ENCODE measurements around the gene OR10G2. TPM values are rescaled to one million over a fixed set of nuclear protein-coding genes. Genes with fewer than 3 reads are reported as not detected.
"Not testable (repeated sequence)": the region's sequence is repeated elsewhere in the genome, so short reads cannot be mapped to it uniquely, and the experiment has no call there.

The OR10G2 gene
- total RNA-seq, 1 donor from 2014 or later: not detected

- Histone ChIP-seq H3K27me3 (ENCODE audit: control insufficient read depth, insufficient read depth, low read length) (no peaks in the 10 kb centered on the region), H3K4me3 (ENCODE audit: low read depth, low read length) (no peak overlapping the region), H3K36me3 (ENCODE audit: control insufficient read depth, insufficient read depth, low read length) (no peaks in the 10 kb centered on the region)
- no peak for DNase-seq (ENCODE audit: low read depth)
- TF ChIP-seq, protein P1, sequence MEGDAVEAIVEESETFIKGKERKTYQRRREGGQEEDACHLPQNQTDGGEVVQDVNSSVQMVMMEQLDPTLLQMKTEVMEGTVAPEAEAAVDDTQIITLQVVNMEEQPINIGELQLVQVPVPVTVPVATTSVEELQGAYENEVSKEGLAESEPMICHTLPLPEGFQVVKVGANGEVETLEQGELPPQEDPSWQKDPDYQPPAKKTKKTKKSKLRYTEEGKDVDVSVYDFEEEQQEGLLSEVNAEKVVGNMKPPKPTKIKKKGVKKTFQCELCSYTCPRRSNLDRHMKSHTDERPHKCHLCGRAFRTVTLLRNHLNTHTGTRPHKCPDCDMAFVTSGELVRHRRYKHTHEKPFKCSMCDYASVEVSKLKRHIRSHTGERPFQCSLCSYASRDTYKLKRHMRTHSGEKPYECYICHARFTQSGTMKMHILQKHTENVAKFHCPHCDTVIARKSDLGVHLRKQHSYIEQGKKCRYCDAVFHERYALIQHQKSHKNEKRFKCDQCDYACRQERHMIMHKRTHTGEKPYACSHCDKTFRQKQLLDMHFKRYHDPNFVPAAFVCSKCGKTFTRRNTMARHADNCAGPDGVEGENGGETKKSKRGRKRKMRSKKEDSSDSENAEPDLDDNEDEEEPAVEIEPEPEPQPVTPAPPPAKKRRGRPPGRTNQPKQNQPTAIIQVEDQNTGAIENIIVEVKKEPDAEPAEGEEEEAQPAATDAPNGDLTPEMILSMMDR (IDR thresholded peaks at IDR 0.05; ENCODE audit: insufficient read depth, low read length, poor library complexity, severe bottlenecking): no peak
These were observed 12.6 kb upstream of the OR10G2 start for GRCh38 chr14:21647380-21647779.

DNA sequence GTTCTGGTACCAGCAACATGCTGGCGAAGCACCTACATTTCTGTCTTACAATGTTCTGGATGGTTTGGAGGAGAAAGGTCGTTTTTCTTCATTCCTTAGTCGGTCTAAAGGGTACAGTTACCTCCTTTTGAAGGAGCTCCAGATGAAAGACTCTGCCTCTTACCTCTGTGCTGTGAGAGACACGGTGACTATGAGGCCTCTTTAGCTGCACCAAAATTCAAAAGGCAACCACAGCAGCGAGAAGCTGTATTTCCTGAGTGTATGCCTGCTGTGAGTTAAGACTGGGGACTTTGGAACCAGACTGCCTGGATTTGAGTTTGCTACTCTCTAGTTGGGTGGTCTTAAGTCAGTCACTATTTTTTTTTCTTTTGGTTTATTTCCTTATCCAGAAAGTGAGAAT lies 8.7 kb upstream of the OR10G2 start:
- TF ChIP-seq, protein P1 (IDR thresholded peaks at IDR 0.05; ENCODE audit: insufficient read depth, low read length, poor library complexity, severe bottlenecking): no peak
- Histone ChIP-seq H3K36me3 (ENCODE audit: control insufficient read depth, insufficient read depth, low read length) (no peaks in the 10 kb centered on the region), H3K27me3 (ENCODE audit: control insufficient read depth, insufficient read depth, low read length) (no peaks in the 10 kb centered on the region), H3K4me3 (ENCODE audit: low read depth, low read length) (no peak overlapping the region)
- DNase-seq (ENCODE audit: low read depth): no peak

GRCh38 chr14:21642683-21643082 lies 7.9 kb upstream of the OR10G2 start:
- no peak for DNase-seq (ENCODE audit: low read depth)
- H3K27me3 ChIP-seq (ENCODE audit: control insufficient read depth, insufficient read depth, low read length): no peaks in the 10 kb centered on the region
- TF ChIP-seq, protein P1 (IDR thresholded peaks at IDR 0.05; ENCODE audit: insufficient read depth, low read length, poor library complexity, severe bottlenecking): no peak
- H3K36me3 ChIP-seq (ENCODE audit: control insufficient read depth, insufficient read depth, low read length): no peaks in the 10 kb centered on the region
- no peak overlapping the region for H3K4me3 ChIP-seq (ENCODE audit: low read depth, low read length)

DNA sequence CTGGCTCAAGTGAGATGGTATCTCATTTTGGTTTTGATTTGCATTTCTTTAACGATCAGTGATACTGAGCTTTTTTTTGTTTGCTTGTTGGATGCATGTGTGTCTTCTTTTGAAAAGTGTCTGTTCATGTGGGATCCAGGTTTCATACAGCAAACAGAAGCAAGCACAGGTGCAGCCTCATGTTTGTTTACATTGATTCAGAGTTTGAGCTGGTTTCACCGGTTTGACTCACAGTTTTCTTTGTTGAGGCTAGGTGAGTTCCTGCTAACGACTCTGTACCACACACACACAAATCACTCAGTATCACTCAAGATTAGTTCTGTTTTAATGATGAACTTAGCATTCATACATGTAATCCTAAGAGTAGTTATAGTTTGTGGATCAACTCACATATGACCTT lies 3.7 kb downstream of the OR10G2 start:
- H3K4me3 ChIP-seq (ENCODE audit: low read depth, low read length): no peak overlapping the region
- TF ChIP-seq, protein P1 (IDR thresholded peaks at IDR 0.05; ENCODE audit: insufficient read depth, low read length, poor library complexity, severe bottlenecking): no peak
- peak; percentile 2 for DNase-seq (ENCODE audit: low read depth)
- H3K27me3 ChIP-seq (ENCODE audit: control insufficient read depth, insufficient read depth, low read length): no peaks in the 10 kb centered on the region
- no peaks in the 10 kb centered on the region for H3K36me3 ChIP-seq (ENCODE audit: control insufficient read depth, insufficient read depth, low read length)

GRCh38 chr14:21630503-21630902 lies 4.2 kb downstream of the OR10G2 start:
- H3K4me3 ChIP-seq (ENCODE audit: low read depth, low read length); DNase-seq (ENCODE audit: low read depth); H3K27me3 ChIP-seq (ENCODE audit: control insufficient read depth, insufficient read depth, low read length); H3K36me3 ChIP-seq (ENCODE audit: control insufficient read depth, insufficient read depth, low read length): not testable (repeated sequence)

DNA sequence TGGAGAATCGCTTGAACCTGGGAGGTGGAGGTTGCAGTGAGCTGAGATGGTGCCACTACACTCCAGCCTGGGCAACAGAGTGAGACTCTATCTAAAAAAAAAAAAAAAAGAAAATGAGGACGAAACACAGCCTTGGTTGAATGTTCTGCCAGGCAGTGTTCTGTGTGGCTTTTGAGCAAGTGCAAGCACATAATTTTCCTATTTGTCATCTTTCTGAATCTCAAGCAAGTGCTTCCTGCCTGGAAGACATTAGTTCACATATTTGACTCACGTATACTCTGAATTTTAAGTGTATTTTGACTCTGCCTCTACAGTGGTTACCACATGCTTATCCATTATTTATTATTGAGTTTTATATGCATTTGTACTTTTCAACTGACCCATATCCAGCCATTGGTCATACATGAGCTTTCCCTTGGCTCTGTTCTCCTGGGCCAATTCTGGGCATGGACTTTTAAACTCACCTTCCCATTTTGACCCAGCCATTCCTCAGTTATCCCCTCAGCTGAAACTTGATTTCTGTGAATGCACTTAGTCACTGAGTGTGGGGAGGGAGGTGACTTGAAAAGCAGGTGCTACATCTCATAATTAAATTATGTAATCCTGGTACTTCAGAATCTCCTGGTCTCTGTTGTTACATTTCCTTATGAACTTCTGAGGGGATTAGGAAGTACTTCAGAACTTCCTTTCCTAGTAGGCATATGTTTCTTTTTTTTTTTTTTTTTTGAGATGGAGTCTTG lies 8.1 kb downstream of the OR10G2 start:
- Histone ChIP-seq H3K4me3 (ENCODE audit: low read depth, low read length) (no peak overlapping the region), H3K27me3 (ENCODE audit: control insufficient read depth, insufficient read depth, low read length) (no peaks in the 10 kb centered on the region), H3K36me3 (ENCODE audit: control insufficient read depth, insufficient read depth, low read length) (no peaks in the 10 kb centered on the region)
- peak; percentile 71 for DNase-seq (ENCODE audit: low read depth)
- TF ChIP-seq, protein P1 (IDR thresholded peaks at IDR 0.05; ENCODE audit: insufficient read depth, low read length, poor library complexity, severe bottlenecking): no peak
